GM04503 (cell line): Measurements from ENCODE around the gene GRIN1.
A peak's percentile ranks its signal among the peaks of the same experiment; 100 is the strongest.

Experiments used
- DNase-seq: peaks from one replicate; pipeline ENCODE4 v3.0.0-alpha.2; 2012; ENCODE audit warnings: low read depth

GRIN1 gene

GRCh38 chr9:137193771-137194170, 54.8 kb downstream of the GRIN1 start:
- no peak for DNase-seq

GRCh38 chr9:137194388-137194787, 55.4 kb downstream of the GRIN1 start:
- DNase-seq: no peak

- DNase-seq: no peak
Observed at GRCh38 chr9:137194909-137195308, 56.0 kb downstream of the GRIN1 start.

- no peak for DNase-seq
Observed at GRCh38 chr9:137195525-137196220, 56.7 kb downstream of the GRIN1 start.

- DNase-seq: no peak
Observed at GRCh38 chr9:137198051-137198901, 59.3 kb downstream of the GRIN1 start.

- DNase-seq: no peak
Observed at GRCh38 chr9:137198902-137199283, 59.9 kb downstream of the GRIN1 start.

GRCh38 chr9:137199411-137200121, 60.6 kb downstream of the GRIN1 start:
- DNase-seq: no peak

- DNase-seq: peak; percentile 90
Observed at GRCh38 chr9:137200311-137201204, 61.6 kb downstream of the GRIN1 start, which contains the start of gene TPRN. Gene TPRN (minus strand): TSS chr9:137200741. CDS start chr9:137200711, 30 bp downstream.

GRCh38 chr9:137201205-137201868, 62.4 kb downstream of the GRIN1 start:
- DNase-seq: no peak

GRCh38 chr9:137202966-137203365, 64.0 kb downstream of the GRIN1 start:
- DNase-seq: no peak

GRCh38 chr9:137204731-137205125, 65.8 kb downstream of the GRIN1 start:
- DNase-seq: no peak

- DNase-seq: no peak
Observed at GRCh38 chr9:137205126-137206069, 66.4 kb downstream of the GRIN1 start, which contains the start of the genes NDOR1 and TMEM203. Gene NDOR1 (plus strand): TSS chr9:137205700. CDS start chr9:137205778, 78 bp downstream. Gene TMEM203 (minus strand): TSS chr9:137205648. CDS start chr9:137205414, 234 bp downstream.

- no peak for DNase-seq
Observed at GRCh38 chr9:137206602-137207001, 67.6 kb downstream of the GRIN1 start.

GRCh38 chr9:137211532-137211931, 72.6 kb downstream of the GRIN1 start:
- no peak for DNase-seq

- no peak for DNase-seq
Observed at GRCh38 chr9:137212520-137212919, 73.6 kb downstream of the GRIN1 start.

GRCh38 chr9:137213160-137214060, 74.5 kb downstream of the GRIN1 start:
- DNase-seq: no peak

GRCh38 chr9:137214620-137215019, 75.7 kb downstream of the GRIN1 start:
- no peak for DNase-seq

GRCh38 chr9:137215196-137215986, 76.4 kb downstream of the GRIN1 start:
- DNase-seq: no peak
